NAMALWA (cell line): ENCODE results near the gene UGT1A10.
A peak's percentile ranks its signal among the peaks of the same experiment; 100 is the strongest.
"Not testable (repeated sequence)": the region's sequence is repeated elsewhere in the genome, so short reads cannot be mapped to it uniquely, and the experiment has no call there.

ENCODE experiments used
- DNase-seq: peaks from one replicate; pipeline ENCODE4 v3.0.0-alpha.2; 2015; ENCODE audit warnings: low spot score

Gene UGT1A10

GRCh38 chr2:233743464-233744259 lies 107.4 kb downstream of the UGT1A10 start:
- no peak for DNase-seq

- no peak for DNase-seq
Observed at GRCh38 chr2:233745073-233745755, 109.0 kb downstream of the UGT1A10 start.

- not testable (repeated sequence) for DNase-seq
Observed at GRCh38 chr2:233745838-233746237, 109.6 kb downstream of the UGT1A10 start.

- no peak for DNase-seq
Observed at GRCh38 chr2:233746475-233747282, 110.4 kb downstream of the UGT1A10 start.

- DNase-seq, result no peak
Observed at GRCh38 chr2:233747283-233747544, 111.0 kb downstream of the UGT1A10 start.

- not testable (repeated sequence) for DNase-seq
Observed at GRCh38 chr2:233750689-233751088, 114.4 kb downstream of the UGT1A10 start.

- not testable (repeated sequence) for DNase-seq
Observed at GRCh38 chr2:233751212-233752009, 115.2 kb downstream of the UGT1A10 start.

- DNase-seq, result no peak
Observed at GRCh38 chr2:233754872-233755611, 118.8 kb downstream of the UGT1A10 start.

- DNase-seq, result no peak
Observed at GRCh38 chr2:233756429-233757081, 120.3 kb downstream of the UGT1A10 start.

GRCh38 chr2:233758141-233758540 lies 121.9 kb downstream of the UGT1A10 start:
- DNase-seq, result no peak

- DNase-seq, result no peak
Observed at GRCh38 chr2:233758849-233759248, 122.6 kb downstream of the UGT1A10 start.

GRCh38 chr2:233760043-233760442 lies 123.8 kb downstream of the UGT1A10 start, which contains the start of gene UGT1A1:
UGT1A1 (plus strand) TSS chr2:233760270; CDS start chr2:233760288, 18 bp downstream.
- no peak for DNase-seq

GRCh38 chr2:233761040-233761769 lies 125.0 kb downstream of the UGT1A10 start:
- no peak for DNase-seq

- DNase-seq, result no peak
Observed at GRCh38 chr2:233764264-233764663, 128.0 kb downstream of the UGT1A10 start.

GRCh38 chr2:233764761-233765160 lies 128.5 kb downstream of the UGT1A10 start:
- no peak for DNase-seq

GRCh38 chr2:233766416-233766815 lies 130.2 kb downstream of the UGT1A10 start:
- no peak for DNase-seq

GRCh38 chr2:233768076-233768475 lies 131.8 kb downstream of the UGT1A10 start:
- DNase-seq, result no peak

- DNase-seq, result no peak
Observed at GRCh38 chr2:233769260-233769659, 133.0 kb downstream of the UGT1A10 start.

- no peak for DNase-seq
Observed at GRCh38 chr2:233772153-233772552, 135.9 kb downstream of the UGT1A10 start.

GRCh38 chr2:233772583-233772982 lies 136.3 kb downstream of the UGT1A10 start:
- DNase-seq, result peak; percentile 27
